ENCODE data around the gene ALKBH8. TPM values are rescaled to one million over a fixed set of nuclear protein-coding genes. Genes with fewer than 3 reads are reported as not detected.
"Not testable (repeated sequence)": the region's sequence is repeated elsewhere in the genome, so short reads cannot be mapped to it uniquely, and the experiment has no call there.

ALKBH8 gene
- total RNA-seq, 1 donor, result 6.5 TPM

DNA sequence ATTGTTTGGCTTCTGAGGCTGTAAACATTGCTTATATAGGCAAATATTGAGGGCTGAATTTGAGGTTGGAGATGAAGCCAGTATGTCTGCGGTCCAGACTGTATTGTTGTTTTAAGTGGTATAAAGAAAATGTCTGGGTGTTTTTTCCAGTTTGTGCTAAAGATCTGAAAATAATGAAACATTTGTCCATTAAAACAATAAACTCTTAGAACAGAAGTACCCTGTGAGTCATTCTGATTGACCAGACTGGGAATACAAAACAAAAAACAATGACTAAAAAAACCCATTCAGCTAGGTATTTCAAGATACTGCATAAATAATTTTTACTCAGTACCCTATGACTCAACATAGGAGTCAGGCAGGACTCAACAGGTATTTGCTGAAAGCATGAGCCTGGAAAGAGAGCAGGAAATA is 20.4 kb downstream of the ALKBH8 start:
- peak; percentile 28 for DNase-seq (ENCODE audit: low read depth)

DNA sequence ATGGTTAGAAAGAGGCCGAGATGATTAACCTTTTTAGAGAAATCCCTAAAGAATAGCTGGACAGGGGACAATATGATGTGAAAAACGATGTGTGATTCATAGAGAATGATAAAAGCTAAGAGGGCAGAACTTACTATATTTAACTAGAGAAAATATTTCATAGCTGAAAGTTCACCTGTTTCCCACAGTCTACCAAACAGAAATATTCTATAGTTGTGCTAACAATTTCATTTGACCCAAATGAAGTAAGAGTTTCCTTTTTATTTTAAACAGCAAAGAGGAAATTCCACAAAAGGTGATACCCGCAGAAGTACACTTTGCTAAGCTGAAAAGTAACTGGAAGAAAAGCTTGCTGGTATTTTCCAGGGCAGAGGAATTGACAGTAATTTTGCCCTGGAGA is 26.7 kb downstream of the ALKBH8 start:
- TF ChIP-seq, protein P1, sequence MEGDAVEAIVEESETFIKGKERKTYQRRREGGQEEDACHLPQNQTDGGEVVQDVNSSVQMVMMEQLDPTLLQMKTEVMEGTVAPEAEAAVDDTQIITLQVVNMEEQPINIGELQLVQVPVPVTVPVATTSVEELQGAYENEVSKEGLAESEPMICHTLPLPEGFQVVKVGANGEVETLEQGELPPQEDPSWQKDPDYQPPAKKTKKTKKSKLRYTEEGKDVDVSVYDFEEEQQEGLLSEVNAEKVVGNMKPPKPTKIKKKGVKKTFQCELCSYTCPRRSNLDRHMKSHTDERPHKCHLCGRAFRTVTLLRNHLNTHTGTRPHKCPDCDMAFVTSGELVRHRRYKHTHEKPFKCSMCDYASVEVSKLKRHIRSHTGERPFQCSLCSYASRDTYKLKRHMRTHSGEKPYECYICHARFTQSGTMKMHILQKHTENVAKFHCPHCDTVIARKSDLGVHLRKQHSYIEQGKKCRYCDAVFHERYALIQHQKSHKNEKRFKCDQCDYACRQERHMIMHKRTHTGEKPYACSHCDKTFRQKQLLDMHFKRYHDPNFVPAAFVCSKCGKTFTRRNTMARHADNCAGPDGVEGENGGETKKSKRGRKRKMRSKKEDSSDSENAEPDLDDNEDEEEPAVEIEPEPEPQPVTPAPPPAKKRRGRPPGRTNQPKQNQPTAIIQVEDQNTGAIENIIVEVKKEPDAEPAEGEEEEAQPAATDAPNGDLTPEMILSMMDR (IDR thresholded peaks at IDR 0.05; ENCODE audit: insufficient read depth, low read depth, low read length), result no peak
- no peak overlapping the region for H3K4me3 ChIP-seq (ENCODE audit: low read depth, low read length)
- no peak for DNase-seq (ENCODE audit: low read depth)

More for the DNA sequence above, 20.4 kb downstream of the ALKBH8 start:
- TF ChIP-seq, protein P1 (IDR thresholded peaks at IDR 0.05; ENCODE audit: insufficient read depth, low read depth, low read length), result no peak
- H3K4me3 ChIP-seq (ENCODE audit: low read depth, low read length), result no peak overlapping the region

DNA sequence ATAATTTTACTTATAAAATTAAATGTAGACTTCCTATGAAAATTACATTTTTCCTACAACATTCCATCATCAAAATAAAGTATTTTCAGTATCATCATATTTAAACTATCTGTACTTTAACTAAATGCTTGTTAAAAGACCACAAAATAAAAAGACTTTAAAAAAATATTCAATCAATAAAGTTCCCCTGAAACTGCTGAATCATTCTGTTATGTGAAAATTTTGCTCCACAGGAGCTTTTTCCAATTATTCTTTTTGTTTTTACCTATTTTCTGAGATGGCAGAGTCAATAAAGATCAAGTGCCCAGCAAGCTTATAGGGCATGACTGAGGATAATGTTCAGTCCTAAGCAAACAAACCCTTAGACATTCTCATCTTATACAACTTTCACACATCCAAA is 27.3 kb downstream of the ALKBH8 start:
- DNase-seq (ENCODE audit: low read depth), result no peak
- TF ChIP-seq, protein P1 (IDR thresholded peaks at IDR 0.05; ENCODE audit: insufficient read depth, low read depth, low read length), result no peak

DNA sequence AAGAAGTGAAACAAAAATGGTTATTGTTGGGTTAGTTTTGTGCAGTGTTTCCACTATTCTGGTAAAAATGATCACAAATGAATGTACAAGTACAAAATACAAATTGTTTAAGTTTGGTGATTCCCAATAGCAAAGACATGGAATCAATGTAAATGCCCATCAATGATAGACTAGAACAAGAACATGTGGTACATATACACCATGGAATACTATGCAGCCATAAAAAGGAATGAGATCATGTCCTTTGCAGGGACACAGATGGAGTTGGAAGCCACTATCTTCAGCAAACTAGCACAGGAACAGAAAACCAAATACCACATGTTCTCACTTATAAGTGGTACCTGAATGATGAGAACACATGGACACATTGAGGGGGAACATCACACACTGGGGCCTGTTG is 28.4 kb downstream of the ALKBH8 start:
- not testable (repeated sequence) for DNase-seq (ENCODE audit: low read depth); H3K4me3 ChIP-seq (ENCODE audit: low read depth, low read length)

More for the DNA sequence above, 27.3 kb downstream of the ALKBH8 start:
- H3K4me3 ChIP-seq (ENCODE audit: low read depth, low read length), result no peak overlapping the region

DNA sequence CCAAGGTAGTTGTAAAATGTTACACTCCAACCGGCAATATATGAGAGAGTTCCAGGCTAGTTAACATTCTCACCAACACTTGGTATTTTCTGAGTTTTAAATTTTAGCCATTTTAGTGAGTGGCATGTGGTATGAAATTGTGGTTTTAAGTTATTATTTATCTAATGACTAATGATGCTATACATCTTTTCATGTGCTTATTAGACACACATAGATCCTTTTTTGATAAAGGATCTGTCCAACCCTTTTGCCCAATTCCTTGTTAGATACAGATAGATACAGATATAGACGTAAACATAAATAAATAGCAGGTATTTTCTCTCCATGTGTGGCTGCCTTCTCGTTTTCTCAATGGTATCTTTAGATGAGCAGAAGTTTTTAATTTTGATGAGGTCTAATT is 39.3 kb downstream of the ALKBH8 start:
- no peak for DNase-seq (ENCODE audit: low read depth)
- no peak overlapping the region for H3K4me3 ChIP-seq (ENCODE audit: low read depth, low read length)
- TF ChIP-seq, protein P1 (IDR thresholded peaks at IDR 0.05; ENCODE audit: insufficient read depth, low read depth, low read length), result no peak

DNA sequence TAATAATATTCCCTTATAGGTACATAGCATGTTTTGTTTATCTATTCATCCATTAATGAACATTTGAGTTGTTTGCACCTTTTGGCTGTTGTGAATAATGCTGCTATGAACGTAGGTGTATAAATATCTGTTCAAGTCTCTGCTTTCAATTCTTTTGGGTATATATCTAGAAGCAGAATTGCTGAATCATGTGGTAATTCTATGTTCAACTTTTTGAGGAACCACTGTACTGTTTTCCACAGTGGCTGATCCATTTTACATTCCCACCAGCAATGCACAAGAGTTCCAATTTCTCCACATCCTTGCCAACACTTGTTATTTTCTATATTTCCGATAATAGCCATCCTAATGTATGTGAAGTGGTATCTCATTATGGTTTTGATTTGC is 56.7 kb downstream of the ALKBH8 start:
- DNase-seq (ENCODE audit: low read depth), result no peak
- no peak overlapping the region for H3K4me3 ChIP-seq (ENCODE audit: low read depth, low read length)
- TF ChIP-seq, protein P1 (IDR thresholded peaks at IDR 0.05; ENCODE audit: insufficient read depth, low read depth, low read length), result no peak

DNA sequence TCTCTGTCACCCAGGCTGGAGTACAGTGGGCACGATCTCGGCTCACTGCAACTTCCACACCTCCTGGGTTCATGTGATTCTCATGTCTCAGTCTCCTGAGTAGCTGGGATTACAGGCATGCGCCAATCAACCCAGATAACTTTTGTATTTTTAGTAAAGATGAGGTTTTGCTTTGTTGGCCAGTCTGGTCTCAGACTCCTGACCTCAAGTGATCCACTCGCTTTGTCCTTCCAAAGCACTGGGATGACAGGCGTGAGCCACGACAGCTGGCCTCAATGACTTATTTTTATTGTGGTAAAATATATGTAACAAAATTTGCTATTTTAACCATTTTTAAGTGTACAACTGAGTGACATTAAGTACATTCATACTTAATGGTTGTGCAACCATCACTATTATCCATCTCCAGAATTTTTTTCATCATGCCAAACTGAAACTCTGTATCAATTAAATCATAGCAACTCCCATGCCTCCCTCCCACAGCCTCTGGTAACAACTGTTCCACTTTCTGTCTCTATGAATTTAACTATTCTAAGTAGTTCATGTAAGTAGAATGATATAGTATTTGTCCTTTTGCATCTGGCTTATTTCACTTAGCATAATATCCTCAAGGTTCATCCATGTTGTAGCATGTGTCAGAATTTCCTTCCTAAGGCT is 57.2 kb downstream of the ALKBH8 start:
- TF ChIP-seq, protein P1 (IDR thresholded peaks at IDR 0.05; ENCODE audit: insufficient read depth, low read depth, low read length), result no peak
- DNase-seq (ENCODE audit: low read depth), result no peak
- no peak overlapping the region for H3K4me3 ChIP-seq (ENCODE audit: low read depth, low read length)
